ENCODE measurements around the gene GRK1. TPM values are rescaled to one million over a fixed set of nuclear protein-coding genes. Genes with fewer than 3 reads are reported as not detected.
A peak's percentile ranks its signal among the peaks of the same experiment; 100 is the strongest.

Gene GRK1
- total and polyA plus RNA-seq, 2 of the 13 experiments (the other 11 are each of a cell fraction or from before 2014, with no cell fraction given): 0.07 to 0.12 TPM

DNA sequence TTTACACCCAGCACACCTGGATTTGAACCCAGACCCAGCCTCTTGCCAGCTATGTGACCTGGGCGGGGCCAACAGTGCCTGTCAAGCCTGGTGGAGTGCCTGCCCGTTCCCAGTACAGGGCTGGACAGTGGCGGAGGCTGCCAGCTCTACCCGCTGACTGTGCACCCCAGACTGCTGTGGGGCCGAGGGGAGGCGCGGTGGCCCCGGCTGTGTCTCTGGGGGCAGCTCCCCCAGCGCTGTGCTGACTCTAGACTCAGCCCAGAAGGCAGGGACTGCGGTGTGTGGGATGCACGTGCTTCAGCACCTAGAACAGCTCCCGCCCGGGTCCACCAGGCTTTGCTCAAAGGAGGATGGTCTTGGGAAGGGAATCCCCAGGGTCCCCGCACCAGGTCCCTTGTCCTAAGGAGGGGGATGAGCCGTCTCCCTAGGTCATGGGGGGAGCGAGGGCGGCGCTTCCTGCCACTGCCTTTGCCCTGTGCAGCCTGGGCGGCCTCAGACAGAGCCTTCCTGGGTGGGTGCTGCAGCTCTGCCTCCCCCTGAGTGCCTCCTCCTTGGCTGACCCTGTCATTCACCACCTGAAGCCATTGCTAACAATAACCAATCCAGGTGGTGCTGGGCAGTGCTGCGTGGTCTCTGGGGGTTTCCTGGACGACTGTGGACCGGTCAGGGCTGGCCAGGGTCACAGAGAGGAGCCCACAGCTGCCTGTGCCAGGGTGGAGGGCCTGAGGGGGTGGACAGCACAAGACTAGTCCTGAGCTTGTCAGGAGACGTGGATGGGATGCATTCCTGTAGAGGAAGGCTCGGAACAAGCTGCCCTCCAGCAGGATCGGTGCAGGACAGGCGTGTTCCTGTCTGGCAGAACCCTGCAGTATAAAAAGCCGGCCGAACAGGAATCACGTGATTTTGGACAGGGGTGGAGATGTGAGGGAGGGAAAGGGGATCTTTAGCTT lies 110.6 kb downstream of the GRK1 start (continued):
- TF ChIP-seq BHLHE40 (IDR thresholded peaks at IDR 0.05; ENCODE audit: low read length) (peak; percentile 83), YY1 (IDR thresholded peaks at IDR 0.05; ENCODE audit: insufficient read depth, insufficient replicate concordance, low read depth, low read length) (no peak), NFKB2 (CRISPR knock-in tag; IDR thresholded peaks at IDR 0.05; ENCODE audit: borderline replicate concordance) (0 out of 2 replicates have a peak, but pooled peaks have one; percentile 38), ZNF670 (CRISPR knock-in tag; IDR thresholded peaks at IDR 0.05; ENCODE audit: borderline replicate concordance) (no peak), TOE1 (CRISPR knock-in tag; IDR thresholded peaks at IDR 0.05) (no peak), WIZ (CRISPR knock-in tag; IDR thresholded peaks at IDR 0.05) (peak; percentile 78; the same call in 1 of the 2 replicates), SCMH1 (CRISPR knock-in tag; IDR thresholded peaks at IDR 0.05; ENCODE audit: borderline replicate concordance) (no peak), IRX3 (CRISPR knock-in tag; IDR thresholded peaks at IDR 0.05; ENCODE audit: borderline replicate concordance, low read depth) (no peak), RAD51 (IDR thresholded peaks at IDR 0.05; ENCODE audit: borderline replicate concordance) (peak; percentile 39; the same call in 1 of the 2 replicates), ELF3 (CRISPR knock-in tag; IDR thresholded peaks at IDR 0.05) (no peak), HOXA7 (CRISPR knock-in tag; IDR thresholded peaks at IDR 0.05) (no peak)
- TF ChIP-seq, protein P1, sequence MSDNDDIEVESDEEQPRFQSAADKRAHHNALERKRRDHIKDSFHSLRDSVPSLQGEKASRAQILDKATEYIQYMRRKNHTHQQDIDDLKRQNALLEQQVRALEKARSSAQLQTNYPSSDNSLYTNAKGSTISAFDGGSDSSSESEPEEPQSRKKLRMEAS (IDR thresholded peaks at IDR 0.05): peak; percentile 30; the same call in 1 of the 2 replicates
- TF ChIP-seq, protein P2, sequence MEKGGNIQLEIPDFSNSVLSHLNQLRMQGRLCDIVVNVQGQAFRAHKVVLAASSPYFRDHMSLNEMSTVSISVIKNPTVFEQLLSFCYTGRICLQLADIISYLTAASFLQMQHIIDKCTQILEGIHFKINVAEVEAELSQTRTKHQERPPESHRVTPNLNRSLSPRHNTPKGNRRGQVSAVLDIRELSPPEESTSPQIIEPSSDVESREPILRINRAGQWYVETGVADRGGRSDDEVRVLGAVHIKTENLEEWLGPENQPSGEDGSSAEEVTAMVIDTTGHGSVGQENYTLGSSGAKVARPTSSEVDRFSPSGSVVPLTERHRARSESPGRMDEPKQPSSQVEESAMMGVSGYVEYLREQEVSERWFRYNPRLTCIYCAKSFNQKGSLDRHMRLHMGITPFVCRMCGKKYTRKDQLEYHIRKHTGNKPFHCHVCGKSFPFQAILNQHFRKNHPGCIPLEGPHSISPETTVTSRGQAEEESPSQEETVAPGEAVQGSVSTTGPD (CRISPR knock-in tag; IDR thresholded peaks at IDR 0.05): no peak
- TF ChIP-seq, protein P3, sequence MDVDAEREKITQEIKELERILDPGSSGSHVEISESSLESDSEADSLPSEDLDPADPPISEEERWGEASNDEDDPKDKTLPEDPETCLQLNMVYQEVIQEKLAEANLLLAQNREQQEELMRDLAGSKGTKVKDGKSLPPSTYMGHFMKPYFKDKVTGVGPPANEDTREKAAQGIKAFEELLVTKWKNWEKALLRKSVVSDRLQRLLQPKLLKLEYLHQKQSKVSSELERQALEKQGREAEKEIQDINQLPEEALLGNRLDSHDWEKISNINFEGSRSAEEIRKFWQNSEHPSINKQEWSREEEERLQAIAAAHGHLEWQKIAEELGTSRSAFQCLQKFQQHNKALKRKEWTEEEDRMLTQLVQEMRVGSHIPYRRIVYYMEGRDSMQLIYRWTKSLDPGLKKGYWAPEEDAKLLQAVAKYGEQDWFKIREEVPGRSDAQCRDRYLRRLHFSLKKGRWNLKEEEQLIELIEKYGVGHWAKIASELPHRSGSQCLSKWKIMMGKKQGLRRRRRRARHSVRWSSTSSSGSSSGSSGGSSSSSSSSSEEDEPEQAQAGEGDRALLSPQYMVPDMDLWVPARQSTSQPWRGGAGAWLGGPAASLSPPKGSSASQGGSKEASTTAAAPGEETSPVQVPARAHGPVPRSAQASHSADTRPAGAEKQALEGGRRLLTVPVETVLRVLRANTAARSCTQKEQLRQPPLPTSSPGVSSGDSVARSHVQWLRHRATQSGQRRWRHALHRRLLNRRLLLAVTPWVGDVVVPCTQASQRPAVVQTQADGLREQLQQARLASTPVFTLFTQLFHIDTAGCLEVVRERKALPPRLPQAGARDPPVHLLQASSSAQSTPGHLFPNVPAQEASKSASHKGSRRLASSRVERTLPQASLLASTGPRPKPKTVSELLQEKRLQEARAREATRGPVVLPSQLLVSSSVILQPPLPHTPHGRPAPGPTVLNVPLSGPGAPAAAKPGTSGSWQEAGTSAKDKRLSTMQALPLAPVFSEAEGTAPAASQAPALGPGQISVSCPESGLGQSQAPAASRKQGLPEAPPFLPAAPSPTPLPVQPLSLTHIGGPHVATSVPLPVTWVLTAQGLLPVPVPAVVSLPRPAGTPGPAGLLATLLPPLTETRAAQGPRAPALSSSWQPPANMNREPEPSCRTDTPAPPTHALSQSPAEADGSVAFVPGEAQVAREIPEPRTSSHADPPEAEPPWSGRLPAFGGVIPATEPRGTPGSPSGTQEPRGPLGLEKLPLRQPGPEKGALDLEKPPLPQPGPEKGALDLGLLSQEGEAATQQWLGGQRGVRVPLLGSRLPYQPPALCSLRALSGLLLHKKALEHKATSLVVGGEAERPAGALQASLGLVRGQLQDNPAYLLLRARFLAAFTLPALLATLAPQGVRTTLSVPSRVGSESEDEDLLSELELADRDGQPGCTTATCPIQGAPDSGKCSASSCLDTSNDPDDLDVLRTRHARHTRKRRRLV (CRISPR knock-in tag; IDR thresholded peaks at IDR 0.05): no peak
- TF ChIP-seq, protein P4, sequence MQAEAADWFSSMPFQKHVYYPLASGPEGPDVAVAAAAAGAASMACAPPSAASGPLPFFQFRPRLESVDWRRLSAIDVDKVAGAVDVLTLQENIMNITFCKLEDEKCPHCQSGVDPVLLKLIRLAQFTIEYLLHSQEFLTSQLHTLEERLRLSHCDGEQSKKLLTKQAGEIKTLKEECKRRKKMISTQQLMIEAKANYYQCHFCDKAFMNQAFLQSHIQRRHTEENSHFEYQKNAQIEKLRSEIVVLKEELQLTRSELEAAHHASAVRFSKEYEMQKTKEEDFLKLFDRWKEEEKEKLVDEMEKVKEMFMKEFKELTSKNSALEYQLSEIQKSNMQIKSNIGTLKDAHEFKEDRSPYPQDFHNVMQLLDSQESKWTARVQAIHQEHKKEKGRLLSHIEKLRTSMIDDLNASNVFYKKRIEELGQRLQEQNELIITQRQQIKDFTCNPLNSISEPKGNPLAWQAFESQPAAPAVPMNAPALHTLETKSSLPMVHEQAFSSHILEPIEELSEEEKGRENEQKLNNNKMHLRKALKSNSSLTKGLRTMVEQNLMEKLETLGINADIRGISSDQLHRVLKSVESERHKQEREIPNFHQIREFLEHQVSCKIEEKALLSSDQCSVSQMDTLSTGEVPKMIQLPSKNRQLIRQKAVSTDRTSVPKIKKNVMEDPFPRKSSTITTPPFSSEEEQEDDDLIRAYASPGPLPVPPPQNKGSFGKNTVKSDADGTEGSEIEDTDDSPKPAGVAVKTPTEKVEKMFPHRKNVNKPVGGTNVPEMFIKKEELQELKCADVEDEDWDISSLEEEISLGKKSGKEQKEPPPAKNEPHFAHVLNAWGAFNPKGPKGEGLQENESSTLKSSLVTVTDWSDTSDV (CRISPR knock-in tag; IDR thresholded peaks at IDR 0.05): no peak

All from HepG2 (cell line).